ENCODE data around the gene ARL13B.

The ARL13B gene

DNA sequence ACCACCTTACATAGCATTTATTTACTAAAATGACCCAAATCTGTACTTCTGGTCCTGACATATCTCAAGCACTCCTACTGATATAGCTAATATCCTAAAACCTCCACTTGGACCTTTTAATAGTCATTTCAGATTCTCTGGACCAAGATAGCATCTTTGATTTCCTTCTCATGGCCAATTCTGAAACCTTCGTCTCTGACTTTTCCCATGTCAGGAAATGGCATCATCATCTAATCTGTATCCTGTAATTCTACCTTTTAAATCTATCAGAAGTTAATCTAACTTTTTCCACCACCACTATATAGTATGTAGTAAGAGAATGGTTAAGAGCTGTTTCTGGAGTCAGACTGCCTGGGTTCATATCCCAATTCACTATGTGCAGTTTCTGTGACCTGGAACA lies 32.2 kb downstream of the ARL13B start:
- H3K4me1 ChIP-seq (ENCODE audit: control insufficient read depth, low read length): 0 out of 2 replicates have a peak, but pooled peaks cover 4% of the 10 kb centered on the region

DNA sequence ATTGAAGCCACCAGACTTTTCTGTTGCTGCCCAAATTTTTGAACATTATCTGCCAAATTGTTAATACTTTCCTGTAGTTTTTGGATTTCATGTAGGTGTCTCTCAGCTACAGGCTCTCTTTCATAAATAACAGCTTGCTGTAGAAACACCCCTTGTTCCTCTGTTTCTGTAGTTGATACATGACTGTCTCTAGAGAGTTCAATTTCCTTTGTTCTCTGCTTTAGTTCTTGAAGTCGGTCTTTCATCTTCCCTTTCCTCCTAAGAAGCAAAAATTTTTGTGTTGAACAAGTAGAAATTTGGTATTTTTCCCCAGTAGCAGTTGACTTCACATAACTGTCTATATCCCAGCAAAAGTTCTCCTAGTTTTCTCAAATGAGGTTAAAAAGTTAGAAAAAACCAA lies 35.1 kb downstream of the ARL13B start:
- no peaks in the 10 kb centered on the region for H3K36me3 ChIP-seq (ENCODE audit: control insufficient read depth, low read length)
- no peaks in the 10 kb centered on the region for H4K20me1 ChIP-seq (ENCODE audit: control insufficient read depth, insufficient read depth, low read depth, low read length)
- 0 out of 2 replicates have a peak, but pooled peaks cover 4% of the 10 kb centered on the region for H3K4me1 ChIP-seq (ENCODE audit: control insufficient read depth, low read length)
- no peak overlapping the region for H3K27ac ChIP-seq (ENCODE audit: low read depth, low read length)
- no peaks in the 10 kb centered on the region for H3K27me3 ChIP-seq (ENCODE audit: control insufficient read depth, low read length)
- H3K79me2 ChIP-seq (ENCODE audit: control insufficient read depth, low read length): no peaks in the 10 kb centered on the region
- H3K9me3 ChIP-seq (ENCODE audit: control insufficient read depth, insufficient read depth, low read length): no peaks in the 10 kb centered on the region
- H3K4me2 ChIP-seq (ENCODE audit: low read length): no peak overlapping the region
- no peaks in the 10 kb centered on the region for H3F3A ChIP-seq (ENCODE audit: control insufficient read depth, insufficient read depth)
- no peak overlapping the region for H3K4me3 ChIP-seq (ENCODE audit: low read length)
- TF ChIP-seq, protein P1, sequence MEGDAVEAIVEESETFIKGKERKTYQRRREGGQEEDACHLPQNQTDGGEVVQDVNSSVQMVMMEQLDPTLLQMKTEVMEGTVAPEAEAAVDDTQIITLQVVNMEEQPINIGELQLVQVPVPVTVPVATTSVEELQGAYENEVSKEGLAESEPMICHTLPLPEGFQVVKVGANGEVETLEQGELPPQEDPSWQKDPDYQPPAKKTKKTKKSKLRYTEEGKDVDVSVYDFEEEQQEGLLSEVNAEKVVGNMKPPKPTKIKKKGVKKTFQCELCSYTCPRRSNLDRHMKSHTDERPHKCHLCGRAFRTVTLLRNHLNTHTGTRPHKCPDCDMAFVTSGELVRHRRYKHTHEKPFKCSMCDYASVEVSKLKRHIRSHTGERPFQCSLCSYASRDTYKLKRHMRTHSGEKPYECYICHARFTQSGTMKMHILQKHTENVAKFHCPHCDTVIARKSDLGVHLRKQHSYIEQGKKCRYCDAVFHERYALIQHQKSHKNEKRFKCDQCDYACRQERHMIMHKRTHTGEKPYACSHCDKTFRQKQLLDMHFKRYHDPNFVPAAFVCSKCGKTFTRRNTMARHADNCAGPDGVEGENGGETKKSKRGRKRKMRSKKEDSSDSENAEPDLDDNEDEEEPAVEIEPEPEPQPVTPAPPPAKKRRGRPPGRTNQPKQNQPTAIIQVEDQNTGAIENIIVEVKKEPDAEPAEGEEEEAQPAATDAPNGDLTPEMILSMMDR (IDR thresholded peaks at IDR 0.05; ENCODE audit: low read depth, low read length, poor library complexity, severe bottlenecking): no peak
- TF ChIP-seq EZH2phosphoT487 (IDR thresholded peaks at IDR 0.05; ENCODE audit: borderline replicate concordance, low read length): no peak
- H3K9me2 ChIP-seq (replicated peaks; ENCODE audit: control insufficient read depth, low read length): no peaks in the 10 kb centered on the region

More for the DNA sequence above, 32.2 kb downstream of the ARL13B start:
- Histone ChIP-seq H3F3A (ENCODE audit: control insufficient read depth, insufficient read depth) (no peaks in the 10 kb centered on the region), H4K20me1 (ENCODE audit: control insufficient read depth, insufficient read depth, low read depth, low read length) (no peaks in the 10 kb centered on the region), H3K36me3 (ENCODE audit: control insufficient read depth, low read length) (no peaks in the 10 kb centered on the region), H3K9me3 (ENCODE audit: control insufficient read depth, insufficient read depth, low read length) (no peaks in the 10 kb centered on the region), H3K27me3 (ENCODE audit: control insufficient read depth, low read length) (no peaks in the 10 kb centered on the region), H3K4me2 (ENCODE audit: low read length) (no peak overlapping the region), H3K79me2 (ENCODE audit: control insufficient read depth, low read length) (no peaks in the 10 kb centered on the region), H3K27ac (ENCODE audit: low read depth, low read length) (no peak overlapping the region), H3K4me3 (ENCODE audit: low read length) (no peak overlapping the region), H3K9me2 (replicated peaks; ENCODE audit: control insufficient read depth, low read length) (no peaks in the 10 kb centered on the region)
- TF ChIP-seq EZH2phosphoT487 (IDR thresholded peaks at IDR 0.05; ENCODE audit: borderline replicate concordance, low read length): no peak
- TF ChIP-seq, protein P1 (IDR thresholded peaks at IDR 0.05; ENCODE audit: low read depth, low read length, poor library complexity, severe bottlenecking): no peak

DNA sequence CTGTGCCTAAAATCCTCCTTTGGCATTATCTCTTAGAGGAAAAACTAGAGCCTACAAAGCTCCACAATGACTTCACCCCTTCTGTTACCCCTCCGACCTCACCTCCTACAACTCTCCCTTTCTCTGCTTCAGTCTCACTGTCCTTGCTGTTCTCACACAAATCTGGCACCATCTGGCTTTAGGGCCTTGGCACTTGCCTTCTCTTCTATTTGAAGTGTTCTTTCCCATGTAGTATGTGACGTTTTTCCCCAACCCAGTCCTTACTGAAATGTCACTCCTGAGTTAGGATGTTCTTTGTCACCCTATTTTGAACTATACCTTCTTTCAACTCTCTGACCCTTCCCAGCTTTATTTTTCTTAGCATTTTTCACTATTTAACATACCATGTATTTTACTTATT lies 39.7 kb downstream of the ARL13B start:
- H3K27ac ChIP-seq (ENCODE audit: low read depth, low read length): no peak overlapping the region
- no peak for TF ChIP-seq EZH2phosphoT487 (IDR thresholded peaks at IDR 0.05; ENCODE audit: borderline replicate concordance, low read length)
- TF ChIP-seq, protein P1 (IDR thresholded peaks at IDR 0.05; ENCODE audit: low read depth, low read length, poor library complexity, severe bottlenecking): no peak
- no peak overlapping the region for H3K4me2 ChIP-seq (ENCODE audit: low read length)
- 0 out of 2 replicates have a peak, but pooled peaks cover 4% of the 10 kb centered on the region for H3K4me1 ChIP-seq (ENCODE audit: control insufficient read depth, low read length)
- H3K36me3 ChIP-seq (ENCODE audit: control insufficient read depth, low read length): no peaks in the 10 kb centered on the region
- H3K4me3 ChIP-seq (ENCODE audit: low read length): no peak overlapping the region
- H3K27me3 ChIP-seq (ENCODE audit: control insufficient read depth, low read length): no peaks in the 10 kb centered on the region
- H3K79me2 ChIP-seq (ENCODE audit: control insufficient read depth, low read length): no peaks in the 10 kb centered on the region
- H3F3A ChIP-seq (ENCODE audit: control insufficient read depth, insufficient read depth): no peaks in the 10 kb centered on the region
- no peaks in the 10 kb centered on the region for H4K20me1 ChIP-seq (ENCODE audit: control insufficient read depth, insufficient read depth, low read depth, low read length)
- H3K9me3 ChIP-seq (ENCODE audit: control insufficient read depth, insufficient read depth, low read length): no peaks in the 10 kb centered on the region
- no peaks in the 10 kb centered on the region for H3K9me2 ChIP-seq (replicated peaks; ENCODE audit: control insufficient read depth, low read length)

All from DOHH2 (cell line).